Uterus (tissue), 2 donors: ENCODE measurements around the gene TRUB1.
"Not testable (repeated sequence)": the region's sequence is repeated elsewhere in the genome, so short reads cannot be mapped to it uniquely, and the experiment has no call there.

Source experiments
- CTCF ChIP-seq, 4 experiments: fragments of 200-600 bp in 2 of 4; fragments of 450-650 bp in 2 of 4; sonication (generic) in 2 of 4; IDR thresholded peaks; one replicate each; pipeline ENCODE4 v1.5.1; 2016 to 2019; ENCODE audit warnings: antibody characterized with exemption in 4 of 4, mild to moderate bottlenecking in 2 of 4, moderate library complexity in 1 of 4
- POLR2A ChIP-seq, 2 donors: fragments of 450-650 bp; IDR thresholded peaks; one replicate each; pipeline ENCODE4 v1.6.1; 2016; ENCODE audit warnings: antibody characterized with exemption in 2 of 2, mild to moderate bottlenecking in 1 of 2, moderate library complexity in 1 of 2

GRCh38 chr10:114897011-114897410 is 41.0 kb upstream of the TRUB1 start:
- TF ChIP-seq CTCF, POLR2A (IDR thresholded peaks at IDR 0.05): not testable (repeated sequence)
